ENCODE results near the gene MDN1.

The MDN1 gene, protein sequence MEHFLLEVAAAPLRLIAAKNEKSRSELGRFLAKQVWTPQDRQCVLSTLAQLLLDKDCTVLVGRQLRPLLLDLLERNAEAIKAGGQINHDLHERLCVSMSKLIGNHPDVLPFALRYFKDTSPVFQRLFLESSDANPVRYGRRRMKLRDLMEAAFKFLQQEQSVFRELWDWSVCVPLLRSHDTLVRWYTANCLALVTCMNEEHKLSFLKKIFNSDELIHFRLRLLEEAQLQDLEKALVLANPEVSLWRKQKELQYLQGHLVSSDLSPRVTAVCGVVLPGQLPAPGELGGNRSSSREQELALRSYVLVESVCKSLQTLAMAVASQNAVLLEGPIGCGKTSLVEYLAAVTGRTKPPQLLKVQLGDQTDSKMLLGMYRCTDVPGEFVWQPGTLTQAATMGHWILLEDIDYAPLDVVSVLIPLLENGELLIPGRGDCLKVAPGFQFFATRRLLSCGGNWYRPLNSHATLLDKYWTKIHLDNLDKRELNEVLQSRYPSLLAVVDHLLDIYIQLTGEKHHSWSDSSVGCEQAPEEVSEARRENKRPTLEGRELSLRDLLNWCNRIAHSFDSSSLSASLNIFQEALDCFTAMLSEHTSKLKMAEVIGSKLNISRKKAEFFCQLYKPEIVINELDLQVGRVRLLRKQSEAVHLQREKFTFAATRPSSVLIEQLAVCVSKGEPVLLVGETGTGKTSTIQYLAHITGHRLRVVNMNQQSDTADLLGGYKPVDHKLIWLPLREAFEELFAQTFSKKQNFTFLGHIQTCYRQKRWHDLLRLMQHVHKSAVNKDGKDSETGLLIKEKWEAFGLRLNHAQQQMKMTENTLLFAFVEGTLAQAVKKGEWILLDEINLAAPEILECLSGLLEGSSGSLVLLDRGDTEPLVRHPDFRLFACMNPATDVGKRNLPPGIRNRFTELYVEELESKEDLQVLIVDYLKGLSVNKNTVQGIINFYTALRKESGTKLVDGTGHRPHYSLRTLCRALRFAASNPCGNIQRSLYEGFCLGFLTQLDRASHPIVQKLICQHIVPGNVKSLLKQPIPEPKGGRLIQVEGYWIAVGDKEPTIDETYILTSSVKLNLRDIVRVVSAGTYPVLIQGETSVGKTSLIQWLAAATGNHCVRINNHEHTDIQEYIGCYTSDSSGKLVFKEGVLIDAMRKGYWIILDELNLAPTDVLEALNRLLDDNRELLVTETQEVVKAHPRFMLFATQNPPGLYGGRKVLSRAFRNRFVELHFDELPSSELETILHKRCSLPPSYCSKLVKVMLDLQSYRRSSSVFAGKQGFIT (N-terminal part only)

DNA sequence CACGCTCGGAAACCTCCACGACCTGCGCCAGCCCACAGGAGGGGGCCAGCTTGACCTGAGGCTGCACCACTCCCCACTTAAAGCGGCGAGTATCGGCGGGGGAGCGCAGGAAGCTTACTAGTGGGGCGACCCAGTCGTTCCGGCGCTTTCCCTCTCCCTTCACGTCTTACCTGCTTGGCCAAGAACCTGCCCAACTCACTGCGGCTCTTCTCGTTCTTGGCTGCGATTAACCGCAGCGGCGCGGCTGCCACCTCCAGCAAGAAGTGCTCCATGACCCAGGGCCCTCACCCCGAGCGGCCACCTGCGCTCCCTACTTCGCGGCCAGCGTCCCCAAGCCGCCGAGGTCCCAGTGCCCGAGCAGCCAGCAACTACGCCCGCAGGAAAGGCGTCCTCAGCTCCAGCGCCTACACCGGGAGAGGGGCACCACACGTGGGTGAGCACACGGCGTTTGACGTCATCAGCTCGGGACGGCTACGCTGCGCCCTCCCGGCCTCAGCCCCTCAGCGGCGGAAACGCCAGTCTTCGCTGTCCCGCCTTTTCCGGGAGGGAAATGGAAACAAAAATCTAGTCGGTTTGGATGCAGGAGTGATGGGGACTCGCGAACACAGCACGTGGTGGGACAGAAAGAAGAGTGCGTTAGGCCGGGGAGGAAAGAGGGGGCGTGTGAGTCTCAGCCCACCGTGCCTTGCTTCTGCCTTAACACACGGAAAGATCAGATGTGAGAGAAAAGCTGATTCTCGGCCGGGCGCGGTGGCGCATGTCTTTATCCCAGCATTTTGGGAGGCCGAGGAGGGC lies at the start of gene MDN1:
Gene MDN1 (minus strand): TSS at position 459 of the 795 bp plus-strand sequence. CDS start 187 bp downstream, at position 272.
- peak; percentile 95 for DNase-seq (ENCODE audit: extremely low read depth, insufficient read length)
- H3K36me3 ChIP-seq (ENCODE audit: control insufficient read depth, insufficient read depth, low read length) = no peaks in the 10 kb centered on the region; the same call in 1 of the 2 replicates
- H3K27me3 ChIP-seq (replicated peaks; ENCODE audit: control insufficient read depth, insufficient read depth, low read length) = no peaks in the 10 kb centered on the region
- TF ChIP-seq, protein P1, sequence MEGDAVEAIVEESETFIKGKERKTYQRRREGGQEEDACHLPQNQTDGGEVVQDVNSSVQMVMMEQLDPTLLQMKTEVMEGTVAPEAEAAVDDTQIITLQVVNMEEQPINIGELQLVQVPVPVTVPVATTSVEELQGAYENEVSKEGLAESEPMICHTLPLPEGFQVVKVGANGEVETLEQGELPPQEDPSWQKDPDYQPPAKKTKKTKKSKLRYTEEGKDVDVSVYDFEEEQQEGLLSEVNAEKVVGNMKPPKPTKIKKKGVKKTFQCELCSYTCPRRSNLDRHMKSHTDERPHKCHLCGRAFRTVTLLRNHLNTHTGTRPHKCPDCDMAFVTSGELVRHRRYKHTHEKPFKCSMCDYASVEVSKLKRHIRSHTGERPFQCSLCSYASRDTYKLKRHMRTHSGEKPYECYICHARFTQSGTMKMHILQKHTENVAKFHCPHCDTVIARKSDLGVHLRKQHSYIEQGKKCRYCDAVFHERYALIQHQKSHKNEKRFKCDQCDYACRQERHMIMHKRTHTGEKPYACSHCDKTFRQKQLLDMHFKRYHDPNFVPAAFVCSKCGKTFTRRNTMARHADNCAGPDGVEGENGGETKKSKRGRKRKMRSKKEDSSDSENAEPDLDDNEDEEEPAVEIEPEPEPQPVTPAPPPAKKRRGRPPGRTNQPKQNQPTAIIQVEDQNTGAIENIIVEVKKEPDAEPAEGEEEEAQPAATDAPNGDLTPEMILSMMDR (IDR thresholded peaks at IDR 0.05; ENCODE audit: insufficient read depth, low read length, poor library complexity, severe bottlenecking) = no peak
- H3K4me3 ChIP-seq (replicated peaks; ENCODE audit: low read depth, low read length) = peak within 1 kb of the TSS; percentile 80

DNA sequence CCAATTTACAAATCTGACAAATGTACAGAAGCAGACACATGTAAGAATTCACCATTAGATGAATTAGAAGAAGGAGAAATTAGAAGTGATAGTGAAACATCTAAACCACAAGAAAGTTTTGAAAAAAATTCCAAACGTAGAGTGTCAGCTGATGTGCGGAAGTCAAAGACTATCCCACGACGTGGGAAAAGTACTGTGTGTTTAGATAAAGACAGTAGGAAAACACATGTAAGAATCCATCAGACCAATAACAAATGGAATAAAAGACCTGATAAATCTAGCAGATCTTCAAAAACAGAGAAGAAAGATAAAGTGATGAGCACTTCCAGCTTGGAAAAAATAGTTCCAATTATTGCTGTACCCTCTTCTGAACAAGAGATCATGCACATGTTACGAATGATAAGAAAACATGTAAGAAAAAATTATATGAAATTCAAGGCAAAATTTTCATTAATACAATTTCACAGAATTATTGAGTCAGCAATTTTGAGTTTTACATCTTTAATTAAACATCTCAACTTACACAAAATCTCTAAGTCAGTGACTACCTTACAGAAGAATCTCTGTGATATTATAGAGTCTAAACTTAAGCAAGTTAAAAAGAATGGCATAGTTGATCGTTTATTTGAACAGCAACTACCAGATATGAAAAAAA lies 46.6 kb upstream of the MDN1 start:
- TF ChIP-seq, protein P1 (IDR thresholded peaks at IDR 0.05; ENCODE audit: insufficient read depth, low read length, poor library complexity, severe bottlenecking) = no peak
- H3K4me3 ChIP-seq (replicated peaks; ENCODE audit: low read depth, low read length) = no peak overlapping the region
- H3K36me3 ChIP-seq (ENCODE audit: control insufficient read depth, insufficient read depth, low read length) = no peaks in the 10 kb centered on the region; the same call in none of the 2 replicates
- DNase-seq (ENCODE audit: extremely low read depth, insufficient read length) = no peak
- H3K27me3 ChIP-seq (replicated peaks; ENCODE audit: control insufficient read depth, insufficient read depth, low read length) = no peaks in the 10 kb centered on the region

DNA sequence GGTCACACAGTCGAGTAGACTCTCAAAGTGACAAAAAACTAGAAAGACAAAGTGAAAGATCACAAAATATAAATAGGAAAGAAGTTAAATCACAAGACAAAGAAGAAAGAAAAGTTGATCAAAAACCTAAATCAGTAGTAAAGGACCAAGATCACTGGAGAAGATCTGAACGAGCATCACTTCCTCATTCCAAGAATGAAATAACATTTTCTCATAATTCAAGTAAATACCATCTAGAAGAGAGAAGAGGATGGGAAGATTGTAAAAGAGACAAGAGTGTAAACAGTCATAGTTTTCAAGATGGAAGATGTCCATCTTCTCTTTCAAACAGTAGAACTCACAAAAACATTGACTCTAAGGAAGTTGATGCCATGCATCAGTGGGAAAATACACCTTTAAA lies 43.1 kb upstream of the MDN1 start:
- H3K27me3 ChIP-seq (replicated peaks; ENCODE audit: control insufficient read depth, insufficient read depth, low read length) = no peaks in the 10 kb centered on the region
- no peak overlapping the region; the same call in 1 of the 2 replicates for H3K4me3 ChIP-seq (replicated peaks; ENCODE audit: low read depth, low read length)
- TF ChIP-seq, protein P1 (IDR thresholded peaks at IDR 0.05; ENCODE audit: insufficient read depth, low read length, poor library complexity, severe bottlenecking) = no peak
- DNase-seq (ENCODE audit: extremely low read depth, insufficient read length) = no peak
- H3K36me3 ChIP-seq (ENCODE audit: control insufficient read depth, insufficient read depth, low read length) = no peaks in the 10 kb centered on the region; the same call in none of the 2 replicates

DNA sequence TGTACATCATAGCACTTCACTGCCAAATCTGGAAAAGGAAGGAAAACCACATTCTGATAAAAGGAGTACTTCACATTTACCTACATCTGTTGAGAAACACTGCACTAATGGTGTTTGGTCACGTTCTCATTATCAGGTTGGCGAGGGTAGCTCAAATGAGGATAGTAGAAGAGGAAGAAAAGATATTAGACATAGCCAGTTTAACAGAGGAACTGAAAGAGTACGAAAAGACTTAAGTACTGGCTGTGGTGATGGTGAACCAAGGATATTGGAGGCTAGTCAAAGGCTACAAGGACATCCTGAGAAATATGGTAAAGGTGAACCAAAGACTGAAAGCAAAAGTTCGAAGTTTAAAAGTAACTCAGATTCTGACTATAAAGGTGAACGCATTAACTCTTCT lies 42.7 kb upstream of the MDN1 start:
- TF ChIP-seq, protein P1 (IDR thresholded peaks at IDR 0.05; ENCODE audit: insufficient read depth, low read length, poor library complexity, severe bottlenecking) = no peak
- Histone ChIP-seq H3K27me3 (replicated peaks; ENCODE audit: control insufficient read depth, insufficient read depth, low read length) (no peaks in the 10 kb centered on the region), H3K36me3 (ENCODE audit: control insufficient read depth, insufficient read depth, low read length) (peaks cover 2% of the 10 kb centered on the region; the same call in 1 of the 2 replicates), H3K4me3 (replicated peaks; ENCODE audit: low read depth, low read length) (no peak overlapping the region; the same call in 1 of the 2 replicates)
- DNase-seq (ENCODE audit: extremely low read depth, insufficient read length) = no peak
